Testis (tissue), 3 donors: ENCODE measurements around the gene WT1. TPM values are rescaled to one million over a fixed set of nuclear protein-coding genes. Genes with fewer than 3 reads are reported as not detected.

Experiments used
- DNase-seq: peaks from one replicate; pipeline ENCODE4 v3.0.0-alpha.2; 2019
- H3K27ac ChIP-seq, 2 donors: fragments of 200-600 bp; sonication (generic); one replicate each; pipeline ENCODE4 v1.5.1; 2019
- H3K27me3 ChIP-seq: fragments of 200-600 bp; sonication (generic); one replicate; pipeline ENCODE4 v1.5.1; 2019
- H3K36me3 ChIP-seq: fragments of 200-600 bp; sonication (generic); one replicate; pipeline ENCODE4 v1.5.1; 2017; ENCODE audit warnings: low read depth; ENCODE audit errors: missing control alignments
- H3K4me1 ChIP-seq: fragments of 200-600 bp; sonication (generic); one replicate; pipeline ENCODE4 v1.5.1; 2019
- H3K4me3 ChIP-seq, 2 donors: fragments of 200-600 bp; sonication (generic); one replicate each; pipeline ENCODE4 v1.5.1; 2017 to 2019
- H3K9me3 ChIP-seq: fragments of 200-600 bp; sonication (generic); one replicate; pipeline ENCODE4 v1.5.1; 2017
- POLR2A ChIP-seq: fragments of 450-650 bp; IDR thresholded peaks from one replicate; pipeline ENCODE4 v1.6.1; 2017; ENCODE audit warnings: antibody characterized with exemption, mild to moderate bottlenecking, moderate library complexity
- WGBS, 2 donors: methylation state at CpG; one replicate each; pipeline ENCODE4 v1.1.5; 2018; 5-methylcytosine and 5-hydroxymethylcytosine counted together
- intact Hi-C: fragments of 100-400 bp; cut with DNase I; formaldehyde crosslinking; loops from one replicate; pipeline ENCODE4 v1.15.1; 2023; ENCODE audit warnings: low total_unique reads
- polyA plus RNA-seq: library from polyadenylated mRNA; stranded (reverse); fragments of 350-450 nt; fragmentation: Illumina TruSeq; extraction: RNeasy Lipid Tissue Mini Kit (QIAGEN cat#74804); gene quantifications from one replicate; pipeline ENCODE4 v1.2.3, GENCODE V29; 2014; ENCODE audit warnings: low read depth, low replicate concordance; ENCODE audit not compliant: insufficient read depth
- total RNA-seq, 2 donors: library from RNA; depleted of rRNA; stranded (reverse); fragments of >200 nt; gene quantifications; one replicate each; pipeline ENCODE4 v1.2.3, GENCODE V29; 2016
- TF ChIP-seq, protein P1 (sequence below), 3 experiments: fragments of 450-650 bp in 2 of 3; fragments of 200-600 bp in 1 of 3; sonication (generic) in 1 of 3; IDR thresholded peaks; one replicate each; pipeline ENCODE4 v1.5.1; 2016 to 2019; ENCODE audit warnings: antibody characterized with exemption in 3 of 3, mild to moderate bottlenecking in 2 of 3, moderate library complexity in 1 of 3

Gene WT1
- total and polyA plus RNA-seq, 3 donors from 2014 or later: 62.2 to 278 (median 189) TPM

GRCh38 chr11:32402836-32403235 lies 32.5 kb downstream of the WT1 start:
- Histone ChIP-seq H3K4me3 (no peak overlapping the region), H3K4me1 (peaks cover 6% of the 10 kb centered on the region), H3K27me3 (no peaks in the 10 kb centered on the region), H3K27ac (no peak overlapping the region), H3K9me3 (no peaks in the 10 kb centered on the region), H3K36me3 (no peaks in the 10 kb centered on the region)
- DNase-seq: no peak
- WGBS, 2 donors: 85 to 98% methylated on average over 2 of the region's 2 CpGs
- intact Hi-C loops: no loop called here
- TF ChIP-seq POLR2A: no peak
- TF ChIP-seq, protein P1, sequence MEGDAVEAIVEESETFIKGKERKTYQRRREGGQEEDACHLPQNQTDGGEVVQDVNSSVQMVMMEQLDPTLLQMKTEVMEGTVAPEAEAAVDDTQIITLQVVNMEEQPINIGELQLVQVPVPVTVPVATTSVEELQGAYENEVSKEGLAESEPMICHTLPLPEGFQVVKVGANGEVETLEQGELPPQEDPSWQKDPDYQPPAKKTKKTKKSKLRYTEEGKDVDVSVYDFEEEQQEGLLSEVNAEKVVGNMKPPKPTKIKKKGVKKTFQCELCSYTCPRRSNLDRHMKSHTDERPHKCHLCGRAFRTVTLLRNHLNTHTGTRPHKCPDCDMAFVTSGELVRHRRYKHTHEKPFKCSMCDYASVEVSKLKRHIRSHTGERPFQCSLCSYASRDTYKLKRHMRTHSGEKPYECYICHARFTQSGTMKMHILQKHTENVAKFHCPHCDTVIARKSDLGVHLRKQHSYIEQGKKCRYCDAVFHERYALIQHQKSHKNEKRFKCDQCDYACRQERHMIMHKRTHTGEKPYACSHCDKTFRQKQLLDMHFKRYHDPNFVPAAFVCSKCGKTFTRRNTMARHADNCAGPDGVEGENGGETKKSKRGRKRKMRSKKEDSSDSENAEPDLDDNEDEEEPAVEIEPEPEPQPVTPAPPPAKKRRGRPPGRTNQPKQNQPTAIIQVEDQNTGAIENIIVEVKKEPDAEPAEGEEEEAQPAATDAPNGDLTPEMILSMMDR (IDR thresholded peaks at IDR 0.05): no peak

GRCh38 chr11:32400670-32401369 lies 34.5 kb downstream of the WT1 start:
- no peak for DNase-seq
- intact Hi-C loops: no loop called here
- Histone ChIP-seq H3K4me3 (no peak overlapping the region), H3K27me3 (no peaks in the 10 kb centered on the region), H3K9me3 (no peaks in the 10 kb centered on the region), H3K27ac (no peak overlapping the region), H3K36me3 (no peaks in the 10 kb centered on the region), H3K4me1 (peaks cover 11% of the 10 kb centered on the region)
- 53 to 74% methylated on average over 5 of the region's 5 CpGs for WGBS, 2 donors
- TF ChIP-seq POLR2A: no peak
- TF ChIP-seq, protein P1 (IDR thresholded peaks at IDR 0.05): no peak

DNA sequence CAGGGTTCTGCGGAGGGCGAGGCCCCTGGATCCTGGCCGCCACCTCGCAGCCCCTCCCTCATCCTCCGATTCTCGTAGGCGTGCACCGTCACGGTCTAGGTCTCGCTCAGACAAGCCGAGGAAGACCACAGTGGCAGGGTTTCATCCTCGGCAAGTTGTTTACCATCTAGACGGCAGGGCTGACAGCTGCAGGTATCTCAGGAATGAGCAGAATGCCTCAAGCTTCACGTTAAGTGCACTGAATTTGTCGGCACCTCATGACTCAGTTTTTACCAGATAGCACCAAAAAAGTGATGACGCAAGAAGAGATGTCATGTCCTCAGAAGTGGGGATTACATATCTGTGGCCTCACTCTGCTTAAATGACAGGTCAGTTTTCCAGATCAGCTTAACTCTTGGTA lies 35.1 kb downstream of the WT1 start:
- 65 to 70% methylated on average over 16 of the region's 16 CpGs for WGBS, 2 donors
- TF ChIP-seq, protein P1 (IDR thresholded peaks at IDR 0.05): no peak
- TF ChIP-seq POLR2A: no peak
- Histone ChIP-seq H3K27me3 (no peaks in the 10 kb centered on the region), H3K36me3 (no peaks in the 10 kb centered on the region), H3K27ac (no peak overlapping the region), H3K4me1 (peaks cover 11% of the 10 kb centered on the region), H3K4me3 (peak overlapping the region in 1 of 2 donors; percentile 11), H3K9me3 (no peaks in the 10 kb centered on the region)
- no peak for DNase-seq
- intact Hi-C loops: no loop called here

GRCh38 chr11:32396991-32397390 lies 38.3 kb downstream of the WT1 start:
- Histone ChIP-seq H3K36me3 (no peaks in the 10 kb centered on the region), H3K4me1 (peaks cover 11% of the 10 kb centered on the region), H3K9me3 (no peaks in the 10 kb centered on the region), H3K4me3 (no peak overlapping the region), H3K27ac (peak overlapping the region; percentile 9 to 59), H3K27me3 (no peaks in the 10 kb centered on the region)
- intact Hi-C loops: no loop called here
- DNase-seq: no peak
- WGBS, 2 donors: 63 to 69% methylated on average over 4 of the region's 4 CpGs
- TF ChIP-seq POLR2A: no peak
- TF ChIP-seq, protein P1 (IDR thresholded peaks at IDR 0.05): no peak

DNA sequence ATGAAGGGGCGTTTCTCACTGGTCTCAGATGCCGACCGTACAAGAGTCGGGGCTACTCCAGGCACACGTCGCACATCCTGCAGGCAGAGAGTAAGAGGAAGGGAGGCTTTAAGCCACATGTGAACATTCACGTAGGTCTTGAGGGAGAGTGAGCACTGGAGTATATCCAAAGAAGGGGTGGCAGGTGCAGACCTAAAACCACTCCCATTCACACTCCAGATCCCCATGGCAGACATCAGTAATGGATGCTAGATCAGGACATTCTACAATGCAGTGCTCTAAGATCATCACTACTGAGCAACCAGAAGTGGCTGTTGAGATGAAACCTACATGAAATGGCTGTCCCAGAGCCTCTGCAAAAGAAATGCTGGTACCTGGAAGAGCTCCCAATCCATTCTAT lies 39.0 kb downstream of the WT1 start:
- DNase-seq: no peak
- Histone ChIP-seq H3K36me3 (no peaks in the 10 kb centered on the region), H3K4me3 (no peak overlapping the region), H3K27ac (peak overlapping the region; percentile 9 to 59), H3K9me3 (no peaks in the 10 kb centered on the region), H3K4me1 (peaks cover 11% of the 10 kb centered on the region), H3K27me3 (no peaks in the 10 kb centered on the region)
- intact Hi-C loops: no loop called here
- 76 to 78% methylated on average over 7 of the region's 7 CpGs for WGBS, 2 donors
- TF ChIP-seq, protein P1 (IDR thresholded peaks at IDR 0.05): no peak
- no peak for TF ChIP-seq POLR2A
